Upper lobe of left lung (tissue), 4 donors: ENCODE measurements around the gene SACM1L.

Source experiments
- CTCF ChIP-seq, 6 experiments: fragments of 450-650 bp in 4 of 6; fragments of 200-600 bp in 2 of 6; sonication (generic) in 2 of 6; IDR thresholded peaks; one replicate each; pipeline ENCODE4 v1.5.1; 2016 to 2019; ENCODE audit warnings: antibody characterized with exemption in 6 of 6
- EP300 ChIP-seq, 4 donors: sonication (generic); formaldehyde crosslinking; IDR thresholded peaks; one replicate each; pipeline ENCODE4 v1.5.1; 2017; ENCODE audit warnings: antibody characterized with exemption in 4 of 4, control low read depth in 2 of 4
- POLR2A ChIP-seq, 4 donors: fragments of 450-650 bp; IDR thresholded peaks; one replicate each; pipeline ENCODE4 v1.5.1; 2016 to 2017; ENCODE audit warnings: antibody characterized with exemption in 4 of 4, mild to moderate bottlenecking in 2 of 4

- TF ChIP-seq CTCF (IDR thresholded peaks at IDR 0.05), result no peak
- no peak for TF ChIP-seq EP300 (IDR thresholded peaks at IDR 0.05)
- TF ChIP-seq POLR2A (IDR thresholded peaks at IDR 0.05), result no peak
These were observed 86.5 kb downstream of the SACM1L start for GRCh38 chr3:45775571-45776300.
